ENCODE measurements around the gene CCDC78.

- no peak for TF ChIP-seq CTCF (IDR thresholded peaks at IDR 0.05; ENCODE audit: extremely low read depth in 1 of 2, insufficient read depth in 1 of 2, low read depth in 1 of 2, low read length in 2 of 2)
- TF ChIP-seq POLR2AphosphoS5 (IDR thresholded peaks at IDR 0.05; ENCODE audit: insufficient read depth, low read depth, low read length): no peak
- TF ChIP-seq POLR2A (IDR thresholded peaks at IDR 0.05; ENCODE audit: low read depth, low read length): no peak
- no peak for TF ChIP-seq EZH2 (IDR thresholded peaks at IDR 0.05; ENCODE audit: borderline replicate concordance, low read depth, low read length, severe bottlenecking)
- no peak for TF ChIP-seq MAX (IDR thresholded peaks at IDR 0.05; ENCODE audit: insufficient read depth, insufficient read length)
- no peak for TF ChIP-seq GATA2 (IDR thresholded peaks at IDR 0.05; ENCODE audit: insufficient read depth, insufficient read length, low read depth, low read length)
- TF ChIP-seq FOS (IDR thresholded peaks at IDR 0.05; ENCODE audit: borderline replicate concordance, insufficient read depth, low read length): no peak
Measured at GRCh38 chr16:707062-707538, 19.1 kb downstream of the CCDC78 start.
